ENCODE results near the gene COQ10B.
"Not testable (repeated sequence)": the region's sequence is repeated elsewhere in the genome, so short reads cannot be mapped to it uniquely, and the experiment has no call there.

Gene COQ10B

DNA sequence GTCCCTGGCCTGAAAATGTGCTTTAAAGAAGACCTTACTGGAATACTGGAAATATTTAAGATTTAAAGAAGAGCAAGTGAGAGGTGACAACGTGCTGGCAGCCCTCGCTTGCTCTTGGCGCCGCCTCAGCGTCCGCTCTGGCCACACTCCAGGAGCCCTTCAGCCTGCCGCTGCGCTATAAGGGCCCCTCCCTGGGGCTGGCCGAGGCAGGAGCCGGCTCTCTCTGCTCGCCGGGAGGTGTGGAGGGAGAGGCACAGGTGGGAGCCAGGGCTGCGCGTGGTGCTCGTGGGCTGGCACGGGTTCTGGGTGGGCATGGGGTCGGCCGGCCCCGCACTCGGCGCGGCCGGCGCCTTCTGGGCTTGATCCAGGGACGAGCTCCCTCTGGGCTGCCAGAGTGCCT is 2.9 kb upstream of the COQ10B start:
- in situ Hi-C loops (cut with MboI; ENCODE audit: low sequenced_read_pairs), result no loop called here

- in situ Hi-C loops (cut with MboI; ENCODE audit: low sequenced_read_pairs), result not testable (repeated sequence)
These were observed 2.4 kb upstream of the COQ10B start for GRCh38 chr2:197450935-197451358.

DNA sequence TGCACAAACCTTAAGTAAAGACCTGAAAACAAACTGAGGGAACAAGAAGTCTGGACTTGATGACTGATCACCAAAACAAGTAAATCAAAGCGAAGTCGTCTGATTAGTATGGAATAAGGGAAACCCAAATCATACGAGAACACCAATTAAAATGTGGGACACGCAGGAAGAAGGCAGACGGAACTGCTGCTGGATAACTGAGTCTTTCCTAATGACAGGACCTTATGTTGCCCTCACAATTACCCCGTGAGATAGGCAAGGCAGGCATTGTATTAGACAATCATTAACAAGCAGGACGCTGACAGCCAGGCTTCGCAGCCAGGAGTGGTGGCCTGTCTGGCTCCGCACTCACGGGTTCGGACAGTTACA is 614 bp upstream of the COQ10B start:
- in situ Hi-C loops (cut with MboI; ENCODE audit: low sequenced_read_pairs), result no loop called here

- in situ Hi-C loops (cut with MboI; ENCODE audit: low sequenced_read_pairs), result no loop called here
These were observed 604 bp downstream of the COQ10B start for GRCh38 chr2:197453914-197454398.

- in situ Hi-C loops (cut with MboI; ENCODE audit: low sequenced_read_pairs), result no loop called here
These were observed 1.6 kb downstream of the COQ10B start for GRCh38 chr2:197454923-197455322.

DNA sequence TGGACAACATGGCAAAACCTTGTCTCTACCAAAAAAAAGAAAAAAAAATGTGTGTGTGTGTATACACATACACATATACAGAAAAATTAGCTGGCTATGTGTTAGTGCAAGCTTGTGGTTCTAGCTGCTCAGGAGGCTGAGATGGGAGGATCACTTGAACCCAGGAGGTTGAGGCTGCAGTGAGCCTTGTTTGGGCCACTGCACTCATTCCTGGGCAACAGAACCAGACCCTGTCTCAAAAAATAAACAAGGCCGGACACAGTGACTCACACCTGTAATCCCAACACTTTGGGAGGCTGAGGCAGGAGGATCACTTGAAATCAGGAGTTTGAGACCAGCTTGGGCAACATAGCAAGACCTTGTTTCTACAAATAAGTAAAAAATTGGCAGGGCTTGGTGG is 2.1 kb downstream of the COQ10B start:
- in situ Hi-C loops (cut with MboI; ENCODE audit: low sequenced_read_pairs), result no loop called here

DNA sequence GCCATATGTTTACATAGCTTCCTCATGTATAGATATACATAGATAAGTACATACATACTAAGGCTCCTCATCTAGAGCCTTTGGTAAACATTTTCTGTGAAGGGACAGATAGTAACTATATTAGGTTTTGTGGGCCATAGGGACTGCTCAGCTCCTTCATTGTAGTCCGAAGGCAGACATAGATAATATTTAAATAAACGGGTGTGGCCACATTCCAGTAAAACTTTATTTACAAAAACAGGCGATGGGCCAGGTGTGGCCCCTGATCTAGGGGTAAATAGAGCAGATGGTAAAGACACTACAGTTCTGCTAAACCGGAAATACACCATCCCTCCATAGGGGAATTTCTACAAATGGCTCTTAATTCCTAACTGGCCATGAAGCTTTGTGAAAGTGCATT is 7.3 kb downstream of the COQ10B start:
- in situ Hi-C loops (cut with MboI; ENCODE audit: low sequenced_read_pairs), result no loop called here

DNA sequence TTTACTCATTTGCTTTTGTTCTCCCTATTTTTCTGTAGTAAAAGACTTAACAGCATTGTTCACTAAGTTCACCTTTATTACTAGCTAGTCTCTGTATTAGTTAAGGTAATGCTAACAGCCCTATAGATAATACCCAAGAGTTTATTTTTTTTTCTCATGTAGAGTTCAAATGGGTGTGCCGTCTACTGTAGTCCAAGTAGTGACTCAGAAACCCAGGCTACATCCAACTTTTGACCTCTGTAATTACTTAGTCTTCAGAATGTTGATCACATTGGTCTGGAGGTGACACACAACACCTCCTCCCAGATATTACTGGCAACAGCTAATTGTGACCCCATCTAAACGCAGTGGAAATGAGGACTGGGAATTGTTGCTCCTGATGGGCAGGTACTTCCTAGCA is 7.7 kb downstream of the COQ10B start:
- in situ Hi-C loops (cut with MboI; ENCODE audit: low sequenced_read_pairs), result no loop called here

DNA sequence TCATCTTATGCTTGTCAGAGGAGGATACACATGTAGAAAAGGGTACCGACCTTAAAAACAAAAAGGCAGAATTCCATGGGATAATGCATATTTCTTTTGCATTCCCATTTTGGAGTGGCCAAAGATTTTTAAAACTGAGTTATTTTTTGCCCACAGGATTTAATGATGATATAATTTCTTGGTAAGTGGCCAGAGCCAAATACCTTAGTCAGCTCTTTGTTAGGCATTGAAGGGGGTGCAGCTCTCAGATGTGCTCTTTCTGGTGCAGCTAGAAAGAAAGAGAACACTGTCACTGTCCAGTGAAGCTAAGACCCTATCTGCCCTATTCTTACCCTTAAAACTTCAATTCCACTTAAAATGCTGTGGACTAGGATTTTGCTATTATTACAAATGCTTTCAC is 10.8 kb downstream of the COQ10B start:
- in situ Hi-C loops (cut with MboI; ENCODE audit: low sequenced_read_pairs), result no loop called here

DNA sequence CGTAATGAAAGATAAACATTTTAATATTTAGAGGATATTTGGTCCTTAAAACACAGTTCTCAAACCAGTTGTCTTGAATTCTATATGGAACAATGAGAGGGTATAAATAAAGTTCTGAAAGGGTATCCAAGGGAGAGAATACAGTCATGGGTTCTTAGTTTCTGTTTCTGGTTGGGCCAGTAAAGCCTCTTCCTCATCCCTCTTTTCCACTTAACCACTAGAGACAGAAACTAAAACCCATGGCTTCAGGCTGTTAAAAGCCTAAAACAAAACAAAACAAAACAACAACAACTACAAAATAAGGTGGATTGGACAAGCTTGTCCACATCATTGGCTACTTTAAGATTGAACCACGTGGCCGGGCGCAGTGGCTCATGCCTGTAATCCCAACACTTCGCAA is 18.8 kb downstream of the COQ10B start:
- in situ Hi-C loops (cut with MboI; ENCODE audit: low sequenced_read_pairs), result no loop called here

- in situ Hi-C loops (cut with MboI; ENCODE audit: low sequenced_read_pairs), result no loop called here
These were observed 24.4 kb downstream of the COQ10B start for GRCh38 chr2:197477797-197478196.

GRCh38 chr2:197480165-197481036 is 27.0 kb downstream of the COQ10B start:
- in situ Hi-C loops (cut with MboI; ENCODE audit: low sequenced_read_pairs), result no loop called here

DNA sequence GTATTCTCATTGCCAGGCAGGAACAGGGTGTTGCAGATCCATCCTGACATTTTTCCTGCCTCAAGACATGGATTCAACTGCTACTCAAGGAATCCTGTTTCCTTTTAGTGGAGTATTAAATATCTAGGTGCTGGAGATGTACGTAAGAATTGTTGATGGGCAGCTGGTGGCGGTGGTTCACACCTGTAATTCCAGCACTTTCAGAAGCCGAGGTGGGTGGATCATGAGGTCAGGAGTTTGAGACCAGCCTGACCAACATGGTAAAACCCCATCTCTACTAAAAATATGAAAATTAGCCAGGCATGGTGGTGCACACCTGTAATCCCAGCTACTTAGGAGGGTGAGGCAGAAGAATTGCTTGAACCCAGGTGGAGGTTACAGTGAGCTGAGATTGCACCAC is 30.9 kb downstream of the COQ10B start:
- in situ Hi-C loops (cut with MboI; ENCODE audit: low sequenced_read_pairs), result not testable (repeated sequence)

- in situ Hi-C loops (cut with MboI; ENCODE audit: low sequenced_read_pairs), result no loop called here
These were observed 32.8 kb downstream of the COQ10B start for GRCh38 chr2:197486175-197486574.

GRCh38 chr2:197487385-197487784 is 34.0 kb downstream of the COQ10B start:
- in situ Hi-C loops (cut with MboI; ENCODE audit: low sequenced_read_pairs), result no loop called here

DNA sequence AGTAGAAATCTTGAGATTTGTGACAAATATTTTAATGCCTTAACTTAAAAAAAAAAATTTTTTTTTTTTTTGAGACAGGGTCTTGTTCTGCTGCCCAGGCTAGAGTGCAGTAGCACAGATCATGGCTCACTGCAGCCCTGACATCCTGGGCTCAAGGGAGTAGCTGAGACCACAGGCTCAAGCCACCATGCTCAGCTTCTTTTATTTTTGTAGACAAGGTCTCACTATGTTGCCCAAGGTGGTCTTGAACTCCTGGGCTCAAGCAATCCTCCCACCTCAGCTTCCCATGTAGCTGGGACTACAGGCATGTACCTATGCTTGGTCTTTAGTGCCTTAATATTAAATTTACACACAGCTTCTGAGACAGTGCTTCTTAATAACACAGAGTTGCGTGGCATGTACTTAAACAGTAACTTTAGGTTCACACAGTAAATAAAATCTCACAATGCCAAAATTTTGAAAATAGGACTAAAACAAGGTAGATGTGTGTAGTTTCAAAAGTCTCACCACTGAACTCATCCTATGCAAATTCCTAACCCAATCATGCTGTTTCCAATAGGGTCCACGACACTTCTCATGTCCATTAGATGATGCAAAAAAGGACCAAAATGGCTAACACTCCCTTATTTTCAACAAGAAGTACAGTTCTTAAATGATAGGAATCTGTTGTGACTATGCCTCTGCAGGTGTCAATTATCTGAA is 42.2 kb downstream of the COQ10B start:
- in situ Hi-C loops (cut with MboI; ENCODE audit: low sequenced_read_pairs), result no loop called here

- in situ Hi-C loops (cut with MboI; ENCODE audit: low sequenced_read_pairs), result no loop called here
These were observed 43.3 kb downstream of the COQ10B start for GRCh38 chr2:197496695-197497094.

DNA sequence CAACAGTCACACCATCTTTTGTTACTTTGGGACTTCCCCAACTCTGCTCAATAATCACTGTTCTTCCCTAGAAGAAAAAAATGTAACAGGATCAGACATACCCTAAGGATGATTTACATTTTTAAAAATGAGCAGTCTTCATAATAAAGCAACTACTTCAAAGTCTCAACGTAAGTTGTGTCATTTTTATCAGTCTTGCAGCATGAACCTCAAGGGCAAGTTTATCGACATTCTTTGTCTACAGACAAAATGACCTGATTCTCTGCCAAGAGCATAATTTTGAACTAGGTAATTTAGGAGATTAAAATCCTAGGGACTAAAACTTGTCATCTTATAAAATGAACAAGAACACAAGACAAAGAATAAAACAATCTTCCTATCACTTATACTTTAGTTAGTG is 44.0 kb downstream of the COQ10B start:
- in situ Hi-C loops (cut with MboI; ENCODE audit: low sequenced_read_pairs), result no loop called here

DNA sequence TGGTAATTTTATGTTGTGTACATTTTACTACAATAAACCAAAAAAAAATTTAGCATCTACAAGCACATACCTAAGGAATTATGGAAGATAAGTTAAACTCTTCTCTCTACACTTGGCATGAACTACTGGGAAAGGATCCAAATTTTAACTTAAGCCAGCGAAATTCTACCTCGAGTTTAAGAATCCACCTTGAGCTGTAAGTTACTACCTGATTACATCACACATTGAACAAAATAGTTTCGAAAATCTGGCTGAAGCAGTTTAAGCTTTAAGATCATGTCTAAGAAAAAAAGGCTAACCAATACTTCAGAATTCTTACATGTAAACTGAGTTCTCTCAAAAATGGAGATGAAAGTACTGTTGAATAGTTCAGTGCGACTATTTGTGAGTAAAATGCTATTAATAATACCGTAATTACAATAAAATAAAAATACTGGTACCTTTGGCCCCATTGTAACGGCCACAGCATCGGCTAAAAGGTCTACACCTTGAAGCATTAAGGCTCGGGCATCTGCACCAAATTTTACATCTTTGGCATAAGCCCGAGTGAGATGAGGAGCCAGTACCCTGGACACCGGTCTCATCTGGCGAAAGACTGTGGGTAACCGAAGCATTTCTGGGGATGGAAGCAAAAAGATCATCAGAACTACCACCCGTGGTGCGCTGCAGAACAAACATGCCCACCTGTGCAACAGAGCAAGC is 45.0 kb downstream of the COQ10B start:
- in situ Hi-C loops (cut with MboI; ENCODE audit: low sequenced_read_pairs), result no loop called here

DNA sequence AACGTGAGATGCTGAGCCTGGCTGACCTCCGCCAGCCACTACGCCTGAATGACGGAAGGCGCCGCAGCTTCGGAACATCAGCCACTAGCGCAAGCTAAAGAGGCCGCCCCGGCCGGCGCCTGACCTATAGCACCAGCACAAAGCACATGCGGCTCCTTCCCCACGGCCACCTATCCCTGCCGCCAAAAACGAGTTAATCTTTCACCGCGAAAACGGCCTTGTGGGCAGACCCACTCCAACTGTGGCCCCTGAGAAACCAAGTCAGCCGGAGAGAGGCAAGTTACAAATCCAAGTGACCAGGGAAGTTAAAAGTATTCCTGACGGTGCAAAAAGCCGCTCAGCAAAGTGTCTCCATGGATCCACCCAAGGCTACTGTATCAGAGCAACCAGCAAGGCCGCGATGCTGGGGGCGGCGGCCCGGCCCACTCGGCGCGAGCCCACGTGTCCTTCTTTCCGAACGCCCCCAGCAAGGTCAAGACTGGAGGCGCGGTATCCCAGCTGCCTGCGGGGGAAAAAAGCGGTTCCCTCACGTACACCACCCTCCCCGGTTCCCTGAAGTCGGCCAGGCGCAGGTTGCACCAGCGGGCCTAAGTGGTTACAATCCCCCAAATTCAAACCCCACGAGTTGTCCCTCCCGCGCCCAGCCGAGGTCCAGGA is 45.7 kb downstream of the COQ10B start:
- in situ Hi-C loops (cut with MboI; ENCODE audit: low sequenced_read_pairs), result no loop called here

Data from hTERT RPE-1 (cell line).